Nephron progenitor cell (in vitro differentiated cells): ENCODE data around the gene TM7SF3.
A peak's percentile ranks its signal among the peaks of the same experiment; 100 is the strongest.
"Not testable (repeated sequence)": the region's sequence is repeated elsewhere in the genome, so short reads cannot be mapped to it uniquely, and the experiment has no call there.

Experiments used
- DNase-seq: peaks from one replicate; pipeline ENCODE4 v3.0.0; 2021
- H3K27ac Mint-ChIP-seq: 2 replicates; pipeline ENCODE4 v1.8.0; 2021; ENCODE audit warnings: mild to moderate bottlenecking, moderate library complexity, mixed read lengths
- H3K27me3 Mint-ChIP-seq: 2 replicates; pipeline ENCODE4 v1.8.0; 2021; ENCODE audit warnings: mild to moderate bottlenecking, low read depth, mixed read lengths; ENCODE audit not compliant: poor library complexity
- H3K36me3 Mint-ChIP-seq: 2 replicates; pipeline ENCODE4 v1.8.0; 2021; ENCODE audit warnings: low read depth, mixed read lengths
- H3K4me1 Mint-ChIP-seq: 2 replicates; pipeline ENCODE4 v1.8.0; 2021; ENCODE audit warnings: mixed read lengths
- H3K4me3 Mint-ChIP-seq: 2 replicates; pipeline ENCODE4 v1.8.0; 2021; ENCODE audit warnings: mild to moderate bottlenecking, moderate library complexity, mixed read lengths
- H3K9me3 Mint-ChIP-seq: 2 replicates; pipeline ENCODE4 v1.8.0; 2021; ENCODE audit warnings: mild to moderate bottlenecking, moderate library complexity, mixed read lengths
- TF ChIP-seq, protein P1 (sequence below): fragments of 200-600 bp; sonication (generic); IDR thresholded peaks from 2 replicates; pipeline ENCODE4 v1.5.0; 2021; ENCODE audit warnings: antibody characterized with exemption

Gene TM7SF3

DNA sequence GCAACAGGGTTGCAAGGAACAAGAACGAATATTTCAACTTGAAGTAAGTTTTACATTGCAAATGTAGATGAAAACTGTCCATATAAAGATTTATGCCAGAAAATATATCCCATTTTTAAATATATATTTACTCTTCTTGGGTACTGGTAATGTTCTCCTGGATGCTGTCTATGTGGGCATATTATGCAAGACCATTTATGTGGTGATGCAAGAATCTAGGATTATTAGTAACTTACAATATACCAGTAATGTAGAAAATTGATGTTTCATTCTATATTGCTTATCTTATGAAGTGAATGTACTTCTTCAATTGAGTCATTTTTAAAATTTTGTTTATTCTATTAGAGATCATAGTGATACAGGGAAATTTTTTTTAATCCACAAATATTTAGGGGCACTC lies 50.8 kb downstream of the TM7SF3 start:
- peaks cover 59% of the 10 kb centered on the region for H3K36me3 Mint-ChIP-seq
- no peak overlapping the region for H3K27ac Mint-ChIP-seq
- H3K9me3 Mint-ChIP-seq, result no peaks in the 10 kb centered on the region
- TF ChIP-seq, protein P1, sequence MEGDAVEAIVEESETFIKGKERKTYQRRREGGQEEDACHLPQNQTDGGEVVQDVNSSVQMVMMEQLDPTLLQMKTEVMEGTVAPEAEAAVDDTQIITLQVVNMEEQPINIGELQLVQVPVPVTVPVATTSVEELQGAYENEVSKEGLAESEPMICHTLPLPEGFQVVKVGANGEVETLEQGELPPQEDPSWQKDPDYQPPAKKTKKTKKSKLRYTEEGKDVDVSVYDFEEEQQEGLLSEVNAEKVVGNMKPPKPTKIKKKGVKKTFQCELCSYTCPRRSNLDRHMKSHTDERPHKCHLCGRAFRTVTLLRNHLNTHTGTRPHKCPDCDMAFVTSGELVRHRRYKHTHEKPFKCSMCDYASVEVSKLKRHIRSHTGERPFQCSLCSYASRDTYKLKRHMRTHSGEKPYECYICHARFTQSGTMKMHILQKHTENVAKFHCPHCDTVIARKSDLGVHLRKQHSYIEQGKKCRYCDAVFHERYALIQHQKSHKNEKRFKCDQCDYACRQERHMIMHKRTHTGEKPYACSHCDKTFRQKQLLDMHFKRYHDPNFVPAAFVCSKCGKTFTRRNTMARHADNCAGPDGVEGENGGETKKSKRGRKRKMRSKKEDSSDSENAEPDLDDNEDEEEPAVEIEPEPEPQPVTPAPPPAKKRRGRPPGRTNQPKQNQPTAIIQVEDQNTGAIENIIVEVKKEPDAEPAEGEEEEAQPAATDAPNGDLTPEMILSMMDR, result no peak
- no peak for DNase-seq
- H3K4me3 Mint-ChIP-seq, result no peak overlapping the region
- no peaks in the 10 kb centered on the region for H3K27me3 Mint-ChIP-seq
- H3K4me1 Mint-ChIP-seq, result peaks cover 25% of the 10 kb centered on the region

GRCh38 chr12:26961803-26962202 lies 52.4 kb downstream of the TM7SF3 start:
- Mint-ChIP-seq H3K27ac (peak overlapping the region; percentile 66), H3K9me3 (no peaks in the 10 kb centered on the region), H3K4me1 (peaks cover 25% of the 10 kb centered on the region), H3K4me3 (no peak overlapping the region), H3K36me3 (peaks cover 64% of the 10 kb centered on the region), H3K27me3 (no peaks in the 10 kb centered on the region)
- no peak for DNase-seq
- TF ChIP-seq, protein P1, result no peak

DNA sequence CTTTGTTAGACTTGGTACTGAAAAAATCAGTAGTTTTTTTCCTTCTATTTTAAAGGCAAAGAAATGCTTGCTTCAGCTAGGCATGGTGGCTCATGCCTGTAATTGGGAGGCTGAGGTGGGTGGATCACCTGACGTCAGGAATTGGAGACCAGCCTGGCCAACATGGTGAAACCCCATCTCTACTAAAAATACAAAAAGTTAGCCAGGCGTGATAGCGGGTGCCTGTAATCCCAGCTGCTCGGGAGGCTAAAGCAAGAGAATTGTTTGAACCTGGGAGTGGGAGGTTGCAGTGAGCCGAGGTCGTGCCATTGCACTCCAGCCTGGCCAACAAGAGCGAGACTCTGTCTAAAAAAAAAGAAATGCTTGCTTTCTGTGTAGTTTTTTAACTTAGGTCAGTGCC lies 52.8 kb downstream of the TM7SF3 start:
- Mint-ChIP-seq H3K27ac (peak overlapping the region; percentile 66), H3K36me3 (peaks cover 64% of the 10 kb centered on the region), H3K4me3 (peak overlapping the region; percentile 30), H3K4me1 (peaks cover 25% of the 10 kb centered on the region)
- DNase-seq, result peak; percentile 28
- not testable (repeated sequence) for H3K27me3 Mint-ChIP-seq, H3K9me3 Mint-ChIP-seq

GRCh38 chr12:26954027-26954426 lies 60.2 kb downstream of the TM7SF3 start:
- Mint-ChIP-seq H3K4me3 (no peak overlapping the region), H3K4me1 (peaks cover 13% of the 10 kb centered on the region), H3K27me3 (peaks cover 3% of the 10 kb centered on the region), H3K27ac (no peak overlapping the region), H3K9me3 (peaks cover 15% of the 10 kb centered on the region), H3K36me3 (peaks cover 58% of the 10 kb centered on the region)
- DNase-seq, result no peak
- TF ChIP-seq, protein P1, result no peak

DNA sequence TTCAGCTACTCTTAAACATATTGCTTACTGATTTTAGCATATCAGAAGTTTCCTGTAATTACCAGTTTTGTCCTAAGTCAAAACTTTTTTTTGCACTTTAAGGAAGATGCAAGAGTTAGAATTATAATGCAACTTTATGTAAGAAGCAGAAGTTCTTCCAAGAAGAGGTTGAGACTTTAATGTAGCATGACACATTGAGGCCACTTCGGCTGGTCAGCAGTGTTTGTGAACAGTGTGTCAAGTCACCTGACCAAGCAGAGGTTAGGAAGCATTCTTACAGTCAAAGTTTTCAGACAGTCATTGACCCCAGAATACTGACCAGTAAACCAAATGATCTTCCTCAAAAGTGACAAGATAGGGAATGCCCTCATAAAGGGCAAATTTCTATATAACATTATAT lies 60.7 kb downstream of the TM7SF3 start:
- no peak overlapping the region for H3K4me3 Mint-ChIP-seq
- peaks cover 19% of the 10 kb centered on the region for H3K9me3 Mint-ChIP-seq
- H3K27me3 Mint-ChIP-seq, result peaks cover 3% of the 10 kb centered on the region
- TF ChIP-seq, protein P1, result no peak
- peaks cover 61% of the 10 kb centered on the region for H3K36me3 Mint-ChIP-seq
- DNase-seq, result no peak
- H3K4me1 Mint-ChIP-seq, result peaks cover 13% of the 10 kb centered on the region
- no peak overlapping the region for H3K27ac Mint-ChIP-seq

DNA sequence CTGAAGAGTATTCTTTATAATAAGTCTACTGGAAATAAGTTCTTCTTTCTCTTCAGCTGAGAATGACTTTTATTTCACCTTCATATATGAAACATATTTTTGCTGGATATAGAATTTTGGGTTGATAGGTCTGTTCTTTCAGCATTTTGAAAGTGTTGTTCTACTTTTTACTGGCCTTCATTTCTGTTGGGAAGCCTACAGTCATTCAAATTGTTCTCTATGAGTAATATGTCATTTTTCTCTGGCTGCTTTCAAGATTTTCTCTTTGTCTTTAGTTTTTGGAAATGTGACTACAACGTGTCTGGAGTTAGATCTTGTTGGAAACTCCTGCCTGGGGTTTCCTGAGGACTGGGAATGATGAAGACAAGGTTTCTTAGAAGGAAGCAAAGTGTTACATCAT lies 65.9 kb downstream of the TM7SF3 start:
- Mint-ChIP-seq H3K9me3 (peaks cover 67% of the 10 kb centered on the region), H3K36me3 (peaks cover 78% of the 10 kb centered on the region), H3K27ac (no peak overlapping the region), H3K4me1 (peaks cover 7% of the 10 kb centered on the region), H3K27me3 (peaks cover 3% of the 10 kb centered on the region), H3K4me3 (no peak overlapping the region)
- DNase-seq, result no peak
- TF ChIP-seq, protein P1, result no peak
